Activated T-helper 1 cell treated with anti-CD3 and anti-CD28 coated beads, Interleukin-2, amount 50 U/mL, for 16 hours (primary cell): ENCODE data around the gene DDR2.

ENCODE experiments used
- DNase-seq, 2 donors: peaks; one replicate each; pipeline ENCODE4 v3.0.0-alpha.2; 2020; ENCODE audit warnings: low read depth in 1 of 2, low spot score in 1 of 2

DDR2 gene

GRCh38 chr1:162695687-162696086 is 63.4 kb downstream of the DDR2 start:
- no peak for DNase-seq

- no peak for DNase-seq
These were observed 64.1 kb downstream of the DDR2 start for GRCh38 chr1:162696286-162696862.

GRCh38 chr1:162697140-162697895 is 65.1 kb downstream of the DDR2 start:
- DNase-seq = no peak

GRCh38 chr1:162699366-162699765 is 67.1 kb downstream of the DDR2 start:
- no peak for DNase-seq

GRCh38 chr1:162700131-162700530 is 67.9 kb downstream of the DDR2 start:
- DNase-seq = no peak

- DNase-seq = no peak
These were observed 69.0 kb downstream of the DDR2 start for GRCh38 chr1:162701286-162701685.

- DNase-seq = no peak
These were observed 70.4 kb downstream of the DDR2 start for GRCh38 chr1:162702628-162703027.

GRCh38 chr1:162703708-162704107 is 71.4 kb downstream of the DDR2 start:
- no peak for DNase-seq

GRCh38 chr1:162704673-162705424 is 72.6 kb downstream of the DDR2 start:
- DNase-seq = no peak

- no peak for DNase-seq
These were observed 73.7 kb downstream of the DDR2 start for GRCh38 chr1:162706003-162706402.

- no peak for DNase-seq
These were observed 74.3 kb downstream of the DDR2 start for GRCh38 chr1:162706606-162707005.

- DNase-seq = no peak
These were observed 76.0 kb downstream of the DDR2 start for GRCh38 chr1:162708286-162708685.

- no peak for DNase-seq
These were observed 77.0 kb downstream of the DDR2 start for GRCh38 chr1:162709132-162709860.

- no peak for DNase-seq
These were observed 77.6 kb downstream of the DDR2 start for GRCh38 chr1:162709870-162710269.

GRCh38 chr1:162710345-162710744 is 78.1 kb downstream of the DDR2 start:
- no peak for DNase-seq

GRCh38 chr1:162710780-162711465 is 78.7 kb downstream of the DDR2 start:
- no peak for DNase-seq

- DNase-seq = no peak
These were observed 80.2 kb downstream of the DDR2 start for GRCh38 chr1:162712317-162713029.

GRCh38 chr1:162716123-162716522 is 83.9 kb downstream of the DDR2 start:
- DNase-seq = no peak

- no peak for DNase-seq
These were observed 84.3 kb downstream of the DDR2 start for GRCh38 chr1:162716552-162716951.

- no peak for DNase-seq
These were observed 85.4 kb downstream of the DDR2 start for GRCh38 chr1:162717548-162718184.
